ENCODE results near the gene ARHGAP44. TPM values are rescaled to one million over a fixed set of nuclear protein-coding genes. Genes with fewer than 3 reads are reported as not detected.

ARHGAP44 gene
- total and polyA plus RNA-seq, 2 of the 13 experiments (the other 11 are each of a cell fraction or from before 2014, with no cell fraction given), result 0.79 to 3.1 TPM

DNA sequence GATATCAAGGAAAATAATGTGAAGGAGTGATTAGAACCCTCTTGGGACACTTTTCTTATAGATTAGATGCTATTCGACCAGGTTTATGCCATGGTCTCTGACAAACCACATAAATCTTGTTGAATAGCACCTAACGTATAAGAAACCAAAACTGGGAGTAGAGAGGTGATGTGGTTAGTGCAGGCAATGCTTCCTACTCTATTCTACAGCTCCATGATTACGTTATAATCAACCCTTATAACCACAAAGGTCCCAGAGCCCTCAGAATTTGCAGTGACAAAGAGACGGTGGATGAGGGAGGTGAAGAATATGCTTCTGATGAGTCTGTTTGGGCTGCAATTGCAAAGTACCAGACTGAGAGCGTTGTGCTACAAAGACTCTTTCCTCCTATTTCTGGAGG, 78.4 kb downstream of the ARHGAP44 start:
- intact Hi-C loops (cut with micrococcal nuclease; ENCODE audit: unreplicated experiment), result no loop called here
- Histone ChIP-seq H2AFZ (ENCODE audit: low read length) (no peak overlapping the region), H3K27ac (ENCODE audit: extremely low read length, insufficient read depth, low read length) (no peak overlapping the region), H3K9me3 (ENCODE audit: low read length) (no peaks in the 10 kb centered on the region), H3K79me2 (ENCODE audit: insufficient read depth, low read length) (no peaks in the 10 kb centered on the region), H3K27me3 (ENCODE audit: control insufficient read depth in 1 of 2, insufficient read depth in 2 of 2, low read length in 2 of 2) (no peaks in the 10 kb centered on the region), H4K20me1 (ENCODE audit: insufficient read depth, low read length) (no peaks in the 10 kb centered on the region), H3K4me2 (ENCODE audit: low read depth, low read length) (no peak overlapping the region), H3K9ac (ENCODE audit: insufficient read depth, low read depth, low read length) (no peak overlapping the region), H3K4me1 (ENCODE audit: insufficient read depth, low read length) (no peaks in the 10 kb centered on the region), H3K4me3 (replicated peaks in 1 of 3; ENCODE audit: insufficient read depth in 1 of 3, low read depth in 2 of 3, low read length in 3 of 3) (no peak overlapping the region), H3K36me3 (replicated peaks in 1 of 2; ENCODE audit: control insufficient read depth in 1 of 2, insufficient read depth in 2 of 2, low read length in 2 of 2) (no peaks in the 10 kb centered on the region)
- no peak for DNase-seq (ENCODE audit: low spot score)
- ChIA-PET CTCF (ENCODE audit: low intra/inter-chr PET ratio, low total read pairs) (no interaction called here), POLR2A (no interaction called here)
- in situ Hi-C loops (cut with HindIII; ENCODE audit: extremely low pct_ligation_motif_present, low pct_unique_long_range_greater_than_20kb), result no loop called here
- BruUV-seq (replicated peaks), result no TSS peak
- TF ChIP-seq ZNF713 (CRISPR knock-in tag; IDR thresholded peaks at IDR 0.05), result no peak
- TF ChIP-seq NCOA2 (CRISPR knock-in tag; IDR thresholded peaks at IDR 0.05), result no peak
- no peak for TF ChIP-seq CHD2 (IDR thresholded peaks at IDR 0.05; ENCODE audit: low read depth, low read length)
- TF ChIP-seq TBX2 (CRISPR knock-in tag; IDR thresholded peaks at IDR 0.05; ENCODE audit: borderline replicate concordance), result no peak
- TF ChIP-seq JDP2 (CRISPR knock-in tag; IDR thresholded peaks at IDR 0.05; ENCODE audit: borderline replicate concordance), result no peak
- TF ChIP-seq, protein P1, sequence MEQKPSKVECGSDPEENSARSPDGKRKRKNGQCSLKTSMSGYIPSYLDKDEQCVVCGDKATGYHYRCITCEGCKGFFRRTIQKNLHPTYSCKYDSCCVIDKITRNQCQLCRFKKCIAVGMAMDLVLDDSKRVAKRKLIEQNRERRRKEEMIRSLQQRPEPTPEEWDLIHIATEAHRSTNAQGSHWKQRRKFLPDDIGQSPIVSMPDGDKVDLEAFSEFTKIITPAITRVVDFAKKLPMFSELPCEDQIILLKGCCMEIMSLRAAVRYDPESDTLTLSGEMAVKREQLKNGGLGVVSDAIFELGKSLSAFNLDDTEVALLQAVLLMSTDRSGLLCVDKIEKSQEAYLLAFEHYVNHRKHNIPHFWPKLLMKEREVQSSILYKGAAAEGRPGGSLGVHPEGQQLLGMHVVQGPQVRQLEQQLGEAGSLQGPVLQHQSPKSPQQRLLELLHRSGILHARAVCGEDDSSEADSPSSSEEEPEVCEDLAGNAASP (CRISPR knock-in tag; IDR thresholded peaks at IDR 0.05; ENCODE audit: borderline replicate concordance), result no peak
- TF ChIP-seq POLR2A (IDR thresholded peaks at IDR 0.05; ENCODE audit: insufficient read depth in 1 of 2, low read depth in 2 of 2, low read length in 2 of 2), result no peak
- TF ChIP-seq TEAD3 (CRISPR knock-in tag; optimal IDR thresholded peaks at IDR 0.05; ENCODE audit: borderline replicate concordance), result no peak
- TF ChIP-seq, protein P2, sequence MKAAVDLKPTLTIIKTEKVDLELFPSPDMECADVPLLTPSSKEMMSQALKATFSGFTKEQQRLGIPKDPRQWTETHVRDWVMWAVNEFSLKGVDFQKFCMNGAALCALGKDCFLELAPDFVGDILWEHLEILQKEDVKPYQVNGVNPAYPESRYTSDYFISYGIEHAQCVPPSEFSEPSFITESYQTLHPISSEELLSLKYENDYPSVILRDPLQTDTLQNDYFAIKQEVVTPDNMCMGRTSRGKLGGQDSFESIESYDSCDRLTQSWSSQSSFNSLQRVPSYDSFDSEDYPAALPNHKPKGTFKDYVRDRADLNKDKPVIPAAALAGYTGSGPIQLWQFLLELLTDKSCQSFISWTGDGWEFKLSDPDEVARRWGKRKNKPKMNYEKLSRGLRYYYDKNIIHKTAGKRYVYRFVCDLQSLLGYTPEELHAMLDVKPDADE (CRISPR knock-in tag; IDR thresholded peaks at IDR 0.05), result no peak
- TF ChIP-seq, protein P3, sequence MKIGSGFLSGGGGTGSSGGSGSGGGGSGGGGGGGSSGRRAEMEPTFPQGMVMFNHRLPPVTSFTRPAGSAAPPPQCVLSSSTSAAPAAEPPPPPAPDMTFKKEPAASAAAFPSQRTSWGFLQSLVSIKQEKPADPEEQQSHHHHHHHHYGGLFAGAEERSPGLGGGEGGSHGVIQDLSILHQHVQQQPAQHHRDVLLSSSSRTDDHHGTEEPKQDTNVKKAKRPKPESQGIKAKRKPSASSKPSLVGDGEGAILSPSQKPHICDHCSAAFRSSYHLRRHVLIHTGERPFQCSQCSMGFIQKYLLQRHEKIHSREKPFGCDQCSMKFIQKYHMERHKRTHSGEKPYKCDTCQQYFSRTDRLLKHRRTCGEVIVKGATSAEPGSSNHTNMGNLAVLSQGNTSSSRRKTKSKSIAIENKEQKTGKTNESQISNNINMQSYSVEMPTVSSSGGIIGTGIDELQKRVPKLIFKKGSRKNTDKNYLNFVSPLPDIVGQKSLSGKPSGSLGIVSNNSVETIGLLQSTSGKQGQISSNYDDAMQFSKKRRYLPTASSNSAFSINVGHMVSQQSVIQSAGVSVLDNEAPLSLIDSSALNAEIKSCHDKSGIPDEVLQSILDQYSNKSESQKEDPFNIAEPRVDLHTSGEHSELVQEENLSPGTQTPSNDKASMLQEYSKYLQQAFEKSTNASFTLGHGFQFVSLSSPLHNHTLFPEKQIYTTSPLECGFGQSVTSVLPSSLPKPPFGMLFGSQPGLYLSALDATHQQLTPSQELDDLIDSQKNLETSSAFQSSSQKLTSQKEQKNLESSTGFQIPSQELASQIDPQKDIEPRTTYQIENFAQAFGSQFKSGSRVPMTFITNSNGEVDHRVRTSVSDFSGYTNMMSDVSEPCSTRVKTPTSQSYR (CRISPR knock-in tag; IDR thresholded peaks at IDR 0.05; ENCODE audit: borderline replicate concordance), result no peak
- no peak for TF ChIP-seq HDAC6 (IDR thresholded peaks at IDR 0.05; ENCODE audit: low read depth, low read length)
- no peak for TF ChIP-seq ZSCAN22 (CRISPR knock-in tag; IDR thresholded peaks at IDR 0.05)
- TF ChIP-seq ZSCAN30 (CRISPR knock-in tag; IDR thresholded peaks at IDR 0.05), result no peak
- no peak for TF ChIP-seq ADNP (CRISPR knock-in tag; IDR thresholded peaks at IDR 0.05)
- no peak for TF ChIP-seq DNMT3B (CRISPR knock-in tag; conservative IDR thresholded peaks at IDR 0.05)
- no peak for TF ChIP-seq JARID2 (CRISPR knock-in tag; IDR thresholded peaks at IDR 0.05; ENCODE audit: insufficient replicate concordance)
- TF ChIP-seq RARG (CRISPR knock-in tag; IDR thresholded peaks at IDR 0.05; ENCODE audit: low read depth), result no peak
- no peak for TF ChIP-seq ZNF317 (CRISPR knock-in tag; IDR thresholded peaks at IDR 0.05)
- TF ChIP-seq ATAD3A (CRISPR knock-in tag; IDR thresholded peaks at IDR 0.05), result no peak
- no peak for TF ChIP-seq TBP (CRISPR knock-in tag; IDR thresholded peaks at IDR 0.05)
- FAIRE-seq, result no peak
- no peak for ATAC-seq
- 49% methylated on average over 5 of the region's 5 CpGs for WGBS (ENCODE audit: low lambda C conversion rate)

Measured in HepG2 (cell line).